ENCODE results near the gene SLC39A11.

DNA sequence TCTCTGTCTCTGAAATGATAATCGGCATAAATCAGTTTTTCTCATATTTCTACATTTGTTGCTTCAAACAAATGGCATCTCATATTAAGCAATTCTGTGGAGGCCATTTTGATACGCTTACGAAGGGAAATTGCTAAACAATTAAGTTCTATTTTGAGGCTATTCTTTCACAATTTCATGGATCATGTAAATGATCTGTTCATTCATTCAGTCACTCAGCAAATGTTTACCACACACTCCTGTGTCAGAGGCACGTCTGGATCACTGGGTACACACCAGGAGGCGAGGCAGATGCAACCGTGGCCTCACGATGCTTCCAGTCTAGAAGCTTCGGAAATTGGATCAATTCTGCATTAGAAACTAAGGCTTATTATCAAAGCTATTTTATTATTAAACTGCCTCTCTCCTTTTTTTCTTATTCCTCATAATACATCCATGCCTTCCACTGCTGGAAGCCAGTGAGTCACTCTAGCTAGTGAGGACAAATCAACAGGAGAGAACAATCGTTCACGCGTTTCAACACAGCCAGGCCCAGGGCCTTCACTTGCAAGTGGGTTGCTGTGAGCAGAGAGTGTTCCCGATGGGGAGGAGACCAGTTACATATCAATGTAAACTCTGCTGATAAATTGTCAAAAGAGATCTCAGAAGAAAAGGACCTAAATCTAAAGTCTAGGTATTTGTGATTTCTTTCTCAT is 11.3 kb upstream of the SLC39A11 start:
- TF ChIP-seq, protein P1, sequence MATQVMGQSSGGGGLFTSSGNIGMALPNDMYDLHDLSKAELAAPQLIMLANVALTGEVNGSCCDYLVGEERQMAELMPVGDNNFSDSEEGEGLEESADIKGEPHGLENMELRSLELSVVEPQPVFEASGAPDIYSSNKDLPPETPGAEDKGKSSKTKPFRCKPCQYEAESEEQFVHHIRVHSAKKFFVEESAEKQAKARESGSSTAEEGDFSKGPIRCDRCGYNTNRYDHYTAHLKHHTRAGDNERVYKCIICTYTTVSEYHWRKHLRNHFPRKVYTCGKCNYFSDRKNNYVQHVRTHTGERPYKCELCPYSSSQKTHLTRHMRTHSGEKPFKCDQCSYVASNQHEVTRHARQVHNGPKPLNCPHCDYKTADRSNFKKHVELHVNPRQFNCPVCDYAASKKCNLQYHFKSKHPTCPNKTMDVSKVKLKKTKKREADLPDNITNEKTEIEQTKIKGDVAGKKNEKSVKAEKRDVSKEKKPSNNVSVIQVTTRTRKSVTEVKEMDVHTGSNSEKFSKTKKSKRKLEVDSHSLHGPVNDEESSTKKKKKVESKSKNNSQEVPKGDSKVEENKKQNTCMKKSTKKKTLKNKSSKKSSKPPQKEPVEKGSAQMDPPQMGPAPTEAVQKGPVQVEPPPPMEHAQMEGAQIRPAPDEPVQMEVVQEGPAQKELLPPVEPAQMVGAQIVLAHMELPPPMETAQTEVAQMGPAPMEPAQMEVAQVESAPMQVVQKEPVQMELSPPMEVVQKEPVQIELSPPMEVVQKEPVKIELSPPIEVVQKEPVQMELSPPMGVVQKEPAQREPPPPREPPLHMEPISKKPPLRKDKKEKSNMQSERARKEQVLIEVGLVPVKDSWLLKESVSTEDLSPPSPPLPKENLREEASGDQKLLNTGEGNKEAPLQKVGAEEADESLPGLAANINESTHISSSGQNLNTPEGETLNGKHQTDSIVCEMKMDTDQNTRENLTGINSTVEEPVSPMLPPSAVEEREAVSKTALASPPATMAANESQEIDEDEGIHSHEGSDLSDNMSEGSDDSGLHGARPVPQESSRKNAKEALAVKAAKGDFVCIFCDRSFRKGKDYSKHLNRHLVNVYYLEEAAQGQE (IDR thresholded peaks at IDR 0.05; ENCODE audit: insufficient replicate concordance, low read depth), result no peak
- TF ChIP-seq, protein P2, sequence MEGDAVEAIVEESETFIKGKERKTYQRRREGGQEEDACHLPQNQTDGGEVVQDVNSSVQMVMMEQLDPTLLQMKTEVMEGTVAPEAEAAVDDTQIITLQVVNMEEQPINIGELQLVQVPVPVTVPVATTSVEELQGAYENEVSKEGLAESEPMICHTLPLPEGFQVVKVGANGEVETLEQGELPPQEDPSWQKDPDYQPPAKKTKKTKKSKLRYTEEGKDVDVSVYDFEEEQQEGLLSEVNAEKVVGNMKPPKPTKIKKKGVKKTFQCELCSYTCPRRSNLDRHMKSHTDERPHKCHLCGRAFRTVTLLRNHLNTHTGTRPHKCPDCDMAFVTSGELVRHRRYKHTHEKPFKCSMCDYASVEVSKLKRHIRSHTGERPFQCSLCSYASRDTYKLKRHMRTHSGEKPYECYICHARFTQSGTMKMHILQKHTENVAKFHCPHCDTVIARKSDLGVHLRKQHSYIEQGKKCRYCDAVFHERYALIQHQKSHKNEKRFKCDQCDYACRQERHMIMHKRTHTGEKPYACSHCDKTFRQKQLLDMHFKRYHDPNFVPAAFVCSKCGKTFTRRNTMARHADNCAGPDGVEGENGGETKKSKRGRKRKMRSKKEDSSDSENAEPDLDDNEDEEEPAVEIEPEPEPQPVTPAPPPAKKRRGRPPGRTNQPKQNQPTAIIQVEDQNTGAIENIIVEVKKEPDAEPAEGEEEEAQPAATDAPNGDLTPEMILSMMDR (IDR thresholded peaks at IDR 0.05; ENCODE audit: insufficient read depth, low read length), result no peak
- TF ChIP-seq GABPA (IDR thresholded peaks at IDR 0.05; ENCODE audit: low read depth) (no peak), SPI1 (IDR thresholded peaks at IDR 0.05; ENCODE audit: borderline replicate concordance, low read depth) (no peak), POLR2AphosphoS5 (IDR thresholded peaks at IDR 0.05; ENCODE audit: low read depth) (no peak)

All from HL-60 (cell line).